ENCODE data around the gene EMC9.

EMC9 gene

GRCh38 chr14:24159777-24160498 lies 18.5 kb upstream of the EMC9 start:
- WGBS, 2 experiments (ENCODE audit: insufficient coverage in 2 of 2) = 87 to 94% methylated on average over 7 of the region's 11 CpGs
- no peaks in the 10 kb centered on the region for H3K9me3 ChIP-seq (ENCODE audit: control insufficient read depth, low read length)
- H3K4me3 ChIP-seq (ENCODE audit: extremely low read depth, insufficient read depth, low read length, poor library complexity, severe bottlenecking) = no peak overlapping the region
- H3K27ac ChIP-seq (ENCODE audit: low read depth, low read length, severe bottlenecking) = no peak overlapping the region
- H3K4me1 ChIP-seq (ENCODE audit: control insufficient read depth, insufficient read depth, low read length, poor library complexity, severe bottlenecking) = no peaks in the 10 kb centered on the region
- peaks cover 72% of the 10 kb centered on the region for H3K36me3 ChIP-seq (ENCODE audit: control insufficient read depth, insufficient read depth, low read length)

GRCh38 chr14:24157331-24157730 lies 15.9 kb upstream of the EMC9 start:
- Histone ChIP-seq H3K4me1 (ENCODE audit: control insufficient read depth, insufficient read depth, low read length, poor library complexity, severe bottlenecking) (no peaks in the 10 kb centered on the region), H3K9me3 (ENCODE audit: control insufficient read depth, low read length) (no peaks in the 10 kb centered on the region), H3K27ac (ENCODE audit: low read depth, low read length, severe bottlenecking) (no peak overlapping the region), H3K36me3 (ENCODE audit: control insufficient read depth, insufficient read depth, low read length) (peaks cover 76% of the 10 kb centered on the region), H3K4me3 (ENCODE audit: extremely low read depth, insufficient read depth, low read length, poor library complexity, severe bottlenecking) (no peak overlapping the region)
- 95 to 97% methylated on average over 11 to 12 of the region's 12 CpGs for WGBS, 2 experiments (ENCODE audit: insufficient coverage in 2 of 2)

- H3K27ac ChIP-seq (ENCODE audit: low read depth, low read length, severe bottlenecking) = no peak overlapping the region
- no peaks in the 10 kb centered on the region for H3K4me1 ChIP-seq (ENCODE audit: control insufficient read depth, insufficient read depth, low read length, poor library complexity, severe bottlenecking)
- 100% methylated on average over 1 of the region's 1 CpG for WGBS, 2 experiments (ENCODE audit: insufficient coverage in 2 of 2)
- no peaks in the 10 kb centered on the region for H3K9me3 ChIP-seq (ENCODE audit: control insufficient read depth, low read length)
- H3K36me3 ChIP-seq (ENCODE audit: control insufficient read depth, insufficient read depth, low read length) = peaks cover 81% of the 10 kb centered on the region
- no peak overlapping the region for H3K4me3 ChIP-seq (ENCODE audit: extremely low read depth, insufficient read depth, low read length, poor library complexity, severe bottlenecking)
These were observed 15.4 kb upstream of the EMC9 start for GRCh38 chr14:24156840-24157239.

- H3K27ac ChIP-seq (ENCODE audit: low read depth, low read length, severe bottlenecking) = no peak overlapping the region
- 94 to 98% methylated on average over 9 of the region's 10 CpGs for WGBS, 2 experiments (ENCODE audit: insufficient coverage in 2 of 2)
- H3K36me3 ChIP-seq (ENCODE audit: control insufficient read depth, insufficient read depth, low read length) = peaks cover 92% of the 10 kb centered on the region
These were observed 13.7 kb upstream of the EMC9 start for GRCh38 chr14:24155100-24155499.

GRCh38 chr14:24151404-24152080 lies 10.2 kb upstream of the EMC9 start:
- 90 to 97% methylated on average over 8 to 13 of the region's 16 CpGs for WGBS, 2 experiments (ENCODE audit: insufficient coverage in 2 of 2)
- H3K9me3 ChIP-seq (ENCODE audit: control insufficient read depth, low read length) = no peaks in the 10 kb centered on the region
- H3K4me3 ChIP-seq (ENCODE audit: extremely low read depth, insufficient read depth, low read length, poor library complexity, severe bottlenecking) = no peak overlapping the region
- H3K27ac ChIP-seq (ENCODE audit: low read depth, low read length, severe bottlenecking) = no peak overlapping the region
- H3K36me3 ChIP-seq (ENCODE audit: control insufficient read depth, insufficient read depth, low read length) = peaks cover 82% of the 10 kb centered on the region
- H3K4me1 ChIP-seq (ENCODE audit: control insufficient read depth, insufficient read depth, low read length, poor library complexity, severe bottlenecking) = no peaks in the 10 kb centered on the region

More at GRCh38 chr14:24155100-24155499, 13.7 kb upstream of the EMC9 start:
- H3K9me3 ChIP-seq (ENCODE audit: control insufficient read depth, low read length) = no peaks in the 10 kb centered on the region
- H3K4me1 ChIP-seq (ENCODE audit: control insufficient read depth, insufficient read depth, low read length, poor library complexity, severe bottlenecking) = no peaks in the 10 kb centered on the region
- no peak overlapping the region for H3K4me3 ChIP-seq (ENCODE audit: extremely low read depth, insufficient read depth, low read length, poor library complexity, severe bottlenecking)

GRCh38 chr14:24150993-24151392 lies 9.6 kb upstream of the EMC9 start:
- no peak overlapping the region for H3K27ac ChIP-seq (ENCODE audit: low read depth, low read length, severe bottlenecking)
- H3K4me1 ChIP-seq (ENCODE audit: control insufficient read depth, insufficient read depth, low read length, poor library complexity, severe bottlenecking) = peaks cover 2% of the 10 kb centered on the region
- no peaks in the 10 kb centered on the region for H3K9me3 ChIP-seq (ENCODE audit: control insufficient read depth, low read length)
- H3K36me3 ChIP-seq (ENCODE audit: control insufficient read depth, insufficient read depth, low read length) = peaks cover 77% of the 10 kb centered on the region
- 95 to 100% methylated on average over 4 to 9 of the region's 9 CpGs for WGBS, 2 experiments (ENCODE audit: insufficient coverage in 2 of 2)
- H3K4me3 ChIP-seq (ENCODE audit: extremely low read depth, insufficient read depth, low read length, poor library complexity, severe bottlenecking) = no peak overlapping the region

- H3K36me3 ChIP-seq (ENCODE audit: control insufficient read depth, insufficient read depth, low read length) = peaks cover 73% of the 10 kb centered on the region
- WGBS, 2 experiments (ENCODE audit: insufficient coverage in 2 of 2) = 96 to 100% methylated on average over 7 to 8 of the region's 9 CpGs
- H3K4me1 ChIP-seq (ENCODE audit: control insufficient read depth, insufficient read depth, low read length, poor library complexity, severe bottlenecking) = peaks cover 6% of the 10 kb centered on the region
- no peak overlapping the region for H3K27ac ChIP-seq (ENCODE audit: low read depth, low read length, severe bottlenecking)
- no peaks in the 10 kb centered on the region for H3K9me3 ChIP-seq (ENCODE audit: control insufficient read depth, low read length)
- H3K4me3 ChIP-seq (ENCODE audit: extremely low read depth, insufficient read depth, low read length, poor library complexity, severe bottlenecking) = no peak overlapping the region
These were observed 9.2 kb upstream of the EMC9 start for GRCh38 chr14:24150567-24150966.

GRCh38 chr14:24150061-24150460 lies 8.7 kb upstream of the EMC9 start:
- Histone ChIP-seq H3K4me1 (ENCODE audit: control insufficient read depth, insufficient read depth, low read length, poor library complexity, severe bottlenecking) (peaks cover 9% of the 10 kb centered on the region), H3K9me3 (ENCODE audit: control insufficient read depth, low read length) (no peaks in the 10 kb centered on the region), H3K4me3 (ENCODE audit: extremely low read depth, insufficient read depth, low read length, poor library complexity, severe bottlenecking) (no peak overlapping the region), H3K27ac (ENCODE audit: low read depth, low read length, severe bottlenecking) (no peak overlapping the region), H3K36me3 (ENCODE audit: control insufficient read depth, insufficient read depth, low read length) (peaks cover 67% of the 10 kb centered on the region)
- WGBS, 2 experiments (ENCODE audit: insufficient coverage in 2 of 2) = 95 to 98% methylated on average over 9 of the region's 9 CpGs

GRCh38 chr14:24149302-24149969 lies 8.0 kb upstream of the EMC9 start:
- H3K36me3 ChIP-seq (ENCODE audit: control insufficient read depth, insufficient read depth, low read length) = peaks cover 65% of the 10 kb centered on the region
- no peak overlapping the region for H3K4me3 ChIP-seq (ENCODE audit: extremely low read depth, insufficient read depth, low read length, poor library complexity, severe bottlenecking)
- 100% methylated on average over 1 of the region's 3 CpGs for WGBS, 2 experiments (ENCODE audit: insufficient coverage in 2 of 2)
- no peaks in the 10 kb centered on the region for H3K9me3 ChIP-seq (ENCODE audit: control insufficient read depth, low read length)
- H3K4me1 ChIP-seq (ENCODE audit: control insufficient read depth, insufficient read depth, low read length, poor library complexity, severe bottlenecking) = peaks cover 9% of the 10 kb centered on the region
- no peak overlapping the region for H3K27ac ChIP-seq (ENCODE audit: low read depth, low read length, severe bottlenecking)

GRCh38 chr14:24147761-24148428 lies 6.5 kb upstream of the EMC9 start:
- H3K4me1 ChIP-seq (ENCODE audit: control insufficient read depth, insufficient read depth, low read length, poor library complexity, severe bottlenecking) = peaks cover 9% of the 10 kb centered on the region
- H3K9me3 ChIP-seq (ENCODE audit: control insufficient read depth, low read length) = no peaks in the 10 kb centered on the region
- H3K4me3 ChIP-seq (ENCODE audit: extremely low read depth, insufficient read depth, low read length, poor library complexity, severe bottlenecking) = peak overlapping the region; percentile 95
- H3K27ac ChIP-seq (ENCODE audit: low read depth, low read length, severe bottlenecking) = peak overlapping the region; percentile 24
- 7 to 9% methylated on average over 29 of the region's 29 CpGs for WGBS, 2 experiments (ENCODE audit: insufficient coverage in 2 of 2)
- peaks cover 62% of the 10 kb centered on the region for H3K36me3 ChIP-seq (ENCODE audit: control insufficient read depth, insufficient read depth, low read length)

Data from mesodermal cell (in vitro differentiated cells).